HS-5 (cell line): ENCODE data around the gene GSTT4.
"Not testable (repeated sequence)": the region's sequence is repeated elsewhere in the genome, so short reads cannot be mapped to it uniquely, and the experiment has no call there.

Experiments used
- DNase-seq: peaks from one replicate; pipeline ENCODE4 v3.0.0-alpha.2; 2012; ENCODE audit warnings: low read depth

Gene GSTT4

GRCh38 chr22:23986538-23987178 is 18.6 kb downstream of the GSTT4 start:
- DNase-seq, result not testable (repeated sequence)

GRCh38 chr22:23986089-23986488 is 19.2 kb downstream of the GSTT4 start:
- DNase-seq, result not testable (repeated sequence)

GRCh38 chr22:23984430-23984829 is 20.8 kb downstream of the GSTT4 start:
- DNase-seq, result no peak

GRCh38 chr22:23980567-23980966 is 24.7 kb downstream of the GSTT4 start:
- not testable (repeated sequence) for DNase-seq

GRCh38 chr22:23979557-23980240 is 25.6 kb downstream of the GSTT4 start, which contains the start of gene GSTT2:
TSS of gene GSTT2 (plus strand) at chr22:23980134.
- DNase-seq, result not testable (repeated sequence)

- DNase-seq, result not testable (repeated sequence)
These were observed 27.9 kb downstream of the GSTT4 start for GRCh38 chr22:23977304-23977703.

GRCh38 chr22:23974836-23975352 is 30.4 kb downstream of the GSTT4 start:
- DNase-seq, result not testable (repeated sequence)

GRCh38 chr22:23974345-23974744 is 30.9 kb downstream of the GSTT4 start, which contains the start of gene DDT:
TSS of gene DDT (minus strand) at chr22:23974441. CDS start at chr22:23974414, 27 bp downstream.
- DNase-seq, result not testable (repeated sequence)

- not testable (repeated sequence) for DNase-seq
These were observed 33.3 kb downstream of the GSTT4 start for GRCh38 chr22:23971927-23972326.

- DNase-seq, result no peak
These were observed 34.3 kb downstream of the GSTT4 start for GRCh38 chr22:23970816-23971486.

- DNase-seq, result no peak
These were observed 35.0 kb downstream of the GSTT4 start for GRCh38 chr22:23970201-23970641.

- DNase-seq, result no peak
These were observed 36.2 kb downstream of the GSTT4 start for GRCh38 chr22:23969071-23969470.

- not testable (repeated sequence) for DNase-seq
These were observed 38.7 kb downstream of the GSTT4 start, which contains the start of gene DDTL for GRCh38 chr22:23966568-23966967. TSS of gene DDTL (plus strand) at chr22:23966888. CDS start at chr22:23966915, 27 bp downstream.

- not testable (repeated sequence) for DNase-seq
These were observed 39.2 kb downstream of the GSTT4 start for GRCh38 chr22:23966094-23966493.

GRCh38 chr22:23961084-23961771 is 44.0 kb downstream of the GSTT4 start, which contains the start of gene GSTT2B:
TSS of gene GSTT2B (minus strand) at chr22:23961195. CDS start at chr22:23961131, 64 bp downstream.
- not testable (repeated sequence) for DNase-seq

- peak; percentile 18 for DNase-seq
These were observed 48.9 kb downstream of the GSTT4 start for GRCh38 chr22:23956301-23956900.

- not testable (repeated sequence) for DNase-seq
These were observed 49.4 kb downstream of the GSTT4 start for GRCh38 chr22:23955886-23956285.

- not testable (repeated sequence) for DNase-seq
These were observed 50.3 kb downstream of the GSTT4 start for GRCh38 chr22:23954991-23955305.

GRCh38 chr22:23954193-23954990 is 50.9 kb downstream of the GSTT4 start:
- not testable (repeated sequence) for DNase-seq

GRCh38 chr22:23953485-23953884 is 51.8 kb downstream of the GSTT4 start:
- DNase-seq, result not testable (repeated sequence)
